HG02571 (cell line): Measurements from ENCODE around the gene ARRB1.
"Not testable (repeated sequence)": the region's sequence is repeated elsewhere in the genome, so short reads cannot be mapped to it uniquely, and the experiment has no call there.

Experiments used
- ATAC-seq: cut with Tn5 transposase; IDR thresholded peaks from one replicate; pipeline ENCODE4 v1.9.1; 2021; ENCODE audit warnings: mild to moderate bottlenecking, moderate library complexity; ENCODE audit not compliant: unreplicated experiment

ARRB1 gene

GRCh38 chr11:75371949-75372876 lies 20.8 kb upstream of the ARRB1 start:
- ATAC-seq: no peak

DNA sequence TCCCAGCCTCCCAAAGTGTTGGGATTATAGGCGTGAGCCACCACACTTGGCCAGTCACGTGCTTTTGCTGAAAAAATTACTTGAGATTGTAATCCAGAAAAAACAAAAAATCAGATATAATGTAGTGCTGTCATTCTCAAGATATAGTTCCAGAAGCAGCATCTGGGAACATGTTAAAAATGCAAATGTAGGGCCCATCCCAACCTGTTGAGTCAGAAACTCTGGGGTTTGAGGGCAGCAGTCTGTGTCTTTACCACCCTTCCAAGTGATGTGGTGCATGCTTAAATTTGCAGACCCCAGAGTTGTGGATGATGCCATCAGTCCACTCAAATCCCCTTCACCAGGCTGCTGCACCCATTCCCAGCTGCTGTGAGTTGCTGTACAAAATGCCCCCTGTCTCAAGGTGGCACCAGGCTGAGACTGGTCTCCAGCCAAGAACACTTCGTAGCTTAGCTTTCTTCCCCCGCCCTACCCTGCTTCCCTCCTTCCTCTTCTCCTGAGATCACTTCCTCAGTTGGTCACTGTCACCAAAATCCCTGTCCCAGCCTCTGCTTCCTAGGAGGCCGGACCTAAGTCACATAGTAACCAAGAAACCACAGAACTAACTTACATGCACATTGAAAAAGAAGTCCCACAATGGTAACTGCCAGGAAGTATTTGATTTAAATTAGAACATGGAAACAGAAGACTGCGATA lies 18.2 kb upstream of the ARRB1 start:
- no peak for ATAC-seq

DNA sequence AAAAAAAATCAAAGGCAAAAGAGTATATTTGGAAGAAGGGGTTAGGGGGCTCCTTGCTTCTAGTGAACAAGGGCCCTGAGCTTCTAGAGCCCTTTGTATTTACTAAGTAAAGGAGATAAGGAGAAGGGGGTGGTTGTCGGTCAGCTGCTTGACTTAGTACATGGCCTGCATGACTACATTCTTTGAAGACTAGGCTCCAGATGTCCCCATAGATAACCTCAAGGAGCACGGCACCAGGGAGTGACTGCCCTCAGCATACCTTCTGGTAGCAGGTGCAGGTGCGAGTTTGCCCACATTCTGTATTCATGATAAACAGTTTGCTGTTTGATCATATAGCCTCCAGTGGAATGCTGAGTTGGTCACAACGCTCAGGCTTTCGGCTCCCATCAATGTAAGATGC lies 15.4 kb upstream of the ARRB1 start:
- not testable (repeated sequence) for ATAC-seq

GRCh38 chr11:75365711-75366181 lies 14.3 kb upstream of the ARRB1 start:
- ATAC-seq: no peak

DNA sequence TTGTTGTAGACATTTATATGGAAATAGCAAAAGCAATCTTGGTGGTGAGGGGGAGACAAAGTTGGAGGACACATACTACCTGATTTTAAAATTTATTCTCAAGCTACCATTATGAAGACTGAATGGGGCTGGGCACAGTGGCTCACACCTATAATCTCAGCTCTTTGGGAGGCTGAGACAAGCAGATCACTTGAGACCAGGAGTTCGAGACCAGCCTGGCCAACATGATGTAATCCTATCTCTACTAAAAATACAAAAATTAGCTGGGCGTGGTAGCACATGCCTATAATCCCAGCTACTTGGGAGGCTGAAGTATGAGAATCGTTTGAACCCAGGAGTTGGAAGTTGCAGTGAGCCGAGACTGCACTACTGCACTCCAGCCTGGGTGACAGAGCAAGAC lies 10.8 kb upstream of the ARRB1 start:
- ATAC-seq: not testable (repeated sequence)

GRCh38 chr11:75356613-75357012 lies 5.2 kb upstream of the ARRB1 start:
- no peak for ATAC-seq

DNA sequence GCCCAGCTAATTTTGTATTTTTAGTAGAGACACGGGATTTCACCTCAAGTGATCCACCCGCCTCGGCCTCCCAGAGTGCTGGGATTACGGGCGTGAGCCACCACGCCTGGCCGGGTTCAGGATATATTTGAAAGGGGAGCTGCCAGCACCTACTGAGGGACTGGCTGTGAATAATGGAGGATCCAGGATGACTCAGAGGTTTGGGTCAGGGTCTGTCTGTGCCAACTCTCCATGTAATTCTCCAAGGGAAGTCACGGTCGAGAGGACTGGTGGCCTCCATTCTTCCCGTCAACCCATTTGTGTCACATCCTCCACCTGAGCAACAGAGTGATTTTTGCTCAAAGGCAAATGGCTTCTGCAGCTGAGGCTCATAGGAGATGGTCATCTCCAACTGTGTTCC lies 3.6 kb upstream of the ARRB1 start:
- ATAC-seq: no peak

DNA sequence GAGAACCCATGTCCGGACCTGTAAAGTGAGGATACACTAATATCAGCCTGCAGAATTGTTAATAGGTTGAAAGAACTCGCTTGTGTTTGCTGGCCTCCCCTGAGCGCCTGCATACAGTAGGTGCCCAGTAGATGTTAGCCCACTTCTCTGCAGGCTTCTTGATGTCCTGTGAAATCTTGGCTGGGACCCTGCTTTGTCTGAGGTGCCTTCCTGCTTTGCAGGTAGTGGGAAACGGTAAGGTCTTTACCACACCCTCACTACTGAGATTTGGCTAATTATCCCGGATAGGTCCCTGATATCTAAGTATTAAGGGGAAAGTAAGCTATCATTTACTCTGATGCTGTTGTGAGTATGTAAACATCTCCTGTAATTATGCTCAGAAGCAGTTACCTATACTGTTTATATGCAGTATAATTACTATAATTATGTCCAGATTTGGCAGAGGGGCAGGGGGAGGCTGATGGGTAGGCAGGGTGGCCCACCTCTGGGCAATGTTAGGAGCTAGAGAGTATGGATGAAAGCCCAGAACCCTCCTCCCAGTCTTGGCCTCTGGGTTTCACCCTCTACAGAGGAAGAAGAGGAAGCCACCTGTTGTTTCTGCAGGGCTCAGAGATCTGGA lies 1.2 kb upstream of the ARRB1 start:
- no peak for ATAC-seq

- ATAC-seq: no peak
These were observed 528 bp upstream of the ARRB1 start for GRCh38 chr11:75351791-75352587.

- no peak for ATAC-seq
These were observed 519 bp downstream of the ARRB1 start for GRCh38 chr11:75350743-75351540.

- no peak for ATAC-seq
These were observed 1.2 kb downstream of the ARRB1 start for GRCh38 chr11:75350122-75350742.

DNA sequence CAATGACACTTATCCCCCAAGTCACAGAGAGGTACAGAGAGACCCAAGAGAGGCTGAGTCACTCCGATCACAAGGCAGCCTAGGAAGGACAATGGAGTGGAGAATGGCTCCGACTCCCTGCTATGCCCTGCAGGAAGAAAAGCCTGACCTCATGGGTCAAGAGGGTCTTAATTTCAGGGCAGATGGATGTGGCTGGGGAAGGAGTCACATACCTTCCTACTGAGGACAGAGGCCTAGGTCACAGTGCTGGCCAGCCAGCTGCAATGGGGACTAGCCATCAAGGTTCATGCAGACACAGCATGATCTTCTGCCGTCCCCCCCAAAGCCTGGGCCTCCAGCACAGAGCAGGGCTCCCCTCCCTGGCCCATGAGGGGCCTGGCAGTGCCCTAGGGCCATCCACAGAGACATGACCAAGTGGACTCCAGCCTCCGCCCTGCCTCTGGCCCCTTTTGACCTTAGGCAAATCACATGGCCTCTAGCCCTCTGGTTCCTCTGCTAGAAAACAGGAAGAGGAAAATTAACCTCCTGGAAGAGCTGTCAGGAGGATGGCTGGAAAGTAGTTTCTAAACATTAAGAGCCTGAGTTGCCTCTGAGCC lies 1.8 kb downstream of the ARRB1 start:
- ATAC-seq: no peak

- ATAC-seq: no peak
These were observed 3.5 kb downstream of the ARRB1 start for GRCh38 chr11:75347781-75348566.

- no peak for ATAC-seq
These were observed 4.4 kb downstream of the ARRB1 start for GRCh38 chr11:75346912-75347647.

DNA sequence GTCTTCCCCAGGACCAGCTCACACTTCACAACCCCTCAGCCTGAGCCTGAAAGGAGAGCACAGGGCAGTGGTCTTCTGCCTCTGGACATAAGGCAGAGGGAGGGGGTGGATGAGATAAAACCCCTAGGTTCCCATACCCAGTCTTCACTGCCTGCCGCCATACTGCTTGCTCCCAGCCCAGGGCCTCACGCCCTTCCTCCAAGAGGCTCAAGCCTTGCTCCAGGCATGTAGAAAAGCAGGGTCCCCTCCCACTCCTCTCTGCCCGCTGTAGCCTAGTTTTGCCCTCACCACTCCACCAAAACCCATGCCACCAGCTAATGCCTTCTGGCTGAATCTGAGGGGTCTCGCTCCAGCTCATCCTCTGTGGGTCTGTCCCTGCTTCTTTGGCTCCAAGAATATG lies 5.2 kb downstream of the ARRB1 start:
- ATAC-seq: no peak

GRCh38 chr11:75345455-75346160 lies 5.9 kb downstream of the ARRB1 start:
- no peak for ATAC-seq
